GM21367 (cell line): ENCODE measurements around the gene MTHFR.
"Not testable (repeated sequence)": the region's sequence is repeated elsewhere in the genome, so short reads cannot be mapped to it uniquely, and the experiment has no call there.

Source experiments
- ATAC-seq: cut with Tn5 transposase; IDR thresholded peaks from one replicate; pipeline ENCODE4 v1.9.1; 2021; ENCODE audit not compliant: unreplicated experiment

Gene MTHFR

DNA sequence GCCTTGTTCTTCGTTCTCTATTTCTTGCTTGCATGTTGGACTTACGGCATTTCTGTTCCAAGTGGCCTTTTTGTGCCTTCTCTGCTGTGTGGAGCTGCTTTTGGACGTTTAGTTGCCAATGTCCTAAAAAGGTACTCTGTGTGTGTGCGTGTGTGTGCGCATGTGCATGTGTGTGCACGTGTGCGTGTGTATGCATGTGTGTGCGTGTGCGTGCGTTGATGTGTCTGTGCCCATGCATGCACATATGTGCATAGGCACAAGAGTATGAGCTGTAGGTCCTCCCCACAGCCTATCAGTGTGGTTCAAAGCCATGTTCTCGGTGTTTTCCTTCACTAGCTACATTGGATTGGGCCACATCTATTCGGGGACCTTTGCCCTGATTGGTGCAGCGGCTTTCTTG is 28.1 kb upstream of the MTHFR start:
- no peak for ATAC-seq

DNA sequence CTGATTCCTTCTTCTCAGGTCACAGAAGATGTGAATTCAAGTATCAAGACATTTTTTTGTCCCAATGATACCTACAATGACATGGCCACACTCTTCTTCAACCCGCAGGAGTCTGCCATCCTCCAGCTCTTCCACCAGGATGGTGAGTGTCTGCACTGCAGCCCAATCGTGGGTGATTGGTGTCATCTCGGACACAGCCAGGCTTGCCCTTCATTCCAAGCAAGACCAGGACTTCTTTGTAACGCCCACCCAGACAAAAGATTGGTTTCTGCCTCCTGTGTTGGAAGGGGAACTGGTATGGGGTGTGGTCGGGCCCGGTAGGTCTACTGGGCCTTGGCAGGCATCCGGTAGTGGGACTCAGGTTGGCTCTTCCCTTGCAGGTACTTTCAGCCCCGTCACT is 27.7 kb upstream of the MTHFR start:
- no peak for ATAC-seq

DNA sequence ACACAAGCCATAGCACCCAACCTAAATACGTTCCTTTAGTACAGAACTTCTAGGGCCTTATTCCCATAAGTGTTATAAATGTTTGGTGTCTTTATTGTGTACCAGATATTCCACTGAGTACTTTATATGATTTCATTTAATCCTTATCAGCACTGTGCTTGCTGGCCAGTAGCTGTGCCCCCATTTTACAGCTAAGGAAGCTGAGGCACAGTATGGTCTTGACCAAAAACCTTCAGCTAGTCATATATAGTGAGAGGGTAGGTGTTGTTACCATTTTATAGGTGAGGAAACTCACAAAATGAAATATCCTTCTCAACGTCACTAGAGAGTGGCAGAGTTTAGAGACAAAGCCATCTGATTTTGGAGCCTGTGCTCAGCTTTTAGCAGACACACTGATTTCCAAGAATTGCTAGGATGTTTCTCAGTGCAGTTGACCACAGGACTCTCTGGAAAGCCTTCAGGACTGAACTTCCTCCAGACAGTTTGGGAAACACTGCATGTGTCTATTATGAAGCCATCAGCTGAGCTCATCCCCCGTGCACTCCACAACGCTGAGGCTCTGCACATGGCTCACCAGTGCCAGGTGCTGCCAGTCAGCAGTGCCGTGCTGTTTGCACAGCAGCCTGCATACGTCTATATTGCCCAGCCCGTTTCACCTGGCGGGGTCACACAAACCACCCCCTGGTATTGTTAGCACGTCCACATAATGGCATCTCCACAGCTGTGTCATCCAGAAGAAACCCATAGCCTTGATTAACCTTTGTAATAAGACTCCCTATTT is 26.4 kb upstream of the MTHFR start:
- no peak for ATAC-seq

DNA sequence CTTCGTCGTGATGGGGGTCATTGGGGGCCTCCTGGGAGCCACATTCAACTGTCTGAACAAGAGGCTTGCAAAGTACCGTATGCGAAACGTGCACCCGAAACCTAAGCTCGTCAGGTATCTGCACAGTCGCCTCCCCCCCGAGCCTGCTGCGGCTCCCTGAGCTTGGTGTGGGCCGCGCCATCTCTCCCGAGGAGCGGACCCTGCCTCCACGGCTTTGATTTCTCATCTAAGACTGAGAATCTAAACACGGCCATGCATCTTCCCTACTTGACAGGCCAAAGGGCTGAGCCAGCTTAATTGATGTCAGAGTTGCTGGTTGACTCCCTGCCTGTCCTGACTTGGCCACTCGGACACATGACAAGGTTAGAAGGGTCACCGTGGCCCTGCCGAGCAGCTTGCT is 22.7 kb upstream of the MTHFR start:
- no peak for ATAC-seq

DNA sequence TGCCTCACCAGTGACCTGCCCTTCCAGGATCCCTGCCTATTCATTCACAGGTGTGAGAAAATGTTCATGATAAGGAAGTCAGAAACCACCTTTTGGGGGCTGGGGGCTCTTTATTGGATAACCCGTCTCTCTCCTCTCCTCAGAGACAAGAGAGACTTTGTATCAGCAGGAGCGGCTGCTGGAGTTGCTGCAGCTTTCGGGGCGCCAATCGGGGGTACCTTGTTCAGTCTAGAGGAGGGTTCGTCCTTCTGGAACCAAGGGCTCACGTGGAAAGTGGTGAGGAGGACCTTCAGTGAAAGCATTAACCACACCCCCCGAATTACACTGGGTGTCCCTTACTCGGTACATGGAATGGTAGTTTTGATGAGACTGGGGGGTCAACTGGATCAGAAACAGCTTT is 21.2 kb upstream of the MTHFR start:
- no peak for ATAC-seq

DNA sequence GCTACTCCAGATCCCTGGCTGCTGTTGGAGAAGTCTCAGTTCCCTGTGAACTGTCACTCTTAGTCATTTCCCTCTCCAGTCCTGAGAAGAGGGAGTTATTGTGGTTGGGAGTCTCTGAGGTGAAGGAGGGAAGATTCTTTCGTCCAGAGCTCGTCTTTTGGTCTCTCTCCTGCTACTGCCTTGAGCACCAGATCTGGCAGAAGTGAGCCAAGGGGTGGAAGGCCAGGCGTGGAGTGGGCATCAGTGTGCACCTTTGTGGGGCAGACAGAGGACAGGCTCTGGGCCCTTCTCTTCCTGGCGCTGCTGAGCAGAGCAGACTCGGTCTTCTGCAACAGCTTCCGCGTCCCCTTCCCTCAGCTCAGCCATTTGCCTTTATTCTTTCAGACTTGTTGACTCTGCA is 19.4 kb upstream of the MTHFR start:
- no peak for ATAC-seq

DNA sequence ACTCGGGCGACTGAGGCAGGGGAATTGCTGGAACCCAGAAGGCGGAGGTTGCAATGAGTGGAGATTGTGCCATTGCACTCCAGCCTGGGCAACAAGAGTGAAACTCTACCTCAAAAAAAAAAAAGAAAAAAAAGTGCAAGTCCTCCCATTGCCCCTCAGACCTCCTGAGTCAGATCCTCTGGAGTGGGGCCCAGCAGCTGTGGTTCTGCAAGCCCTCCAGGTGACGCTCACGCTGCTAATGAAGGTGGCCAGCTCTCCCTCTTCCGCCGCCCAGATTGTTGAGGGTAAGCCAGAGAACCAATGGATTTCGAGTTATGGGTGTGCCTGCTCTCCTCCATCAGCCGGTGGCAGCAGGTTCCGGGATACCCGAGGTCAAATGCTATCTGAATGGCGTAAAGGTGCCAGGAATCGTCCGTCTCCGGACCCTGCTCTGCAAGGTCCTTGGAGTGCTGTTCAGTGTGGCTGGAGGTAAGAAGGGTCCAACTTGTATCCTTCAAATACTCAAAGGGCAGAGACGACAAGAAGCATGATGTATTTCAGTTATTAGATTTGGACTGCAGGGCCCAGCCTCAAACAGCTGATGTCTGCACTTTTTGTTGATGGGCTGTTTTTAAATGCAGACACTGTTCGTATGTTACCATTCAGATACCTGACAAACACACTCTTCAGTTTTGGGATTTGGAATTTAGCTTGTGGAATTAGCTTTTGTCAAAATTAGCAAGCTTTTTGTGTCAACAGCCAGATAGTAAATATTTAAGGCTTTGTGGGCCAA is 17.8 kb upstream of the MTHFR start:
- ATAC-seq = no peak

DNA sequence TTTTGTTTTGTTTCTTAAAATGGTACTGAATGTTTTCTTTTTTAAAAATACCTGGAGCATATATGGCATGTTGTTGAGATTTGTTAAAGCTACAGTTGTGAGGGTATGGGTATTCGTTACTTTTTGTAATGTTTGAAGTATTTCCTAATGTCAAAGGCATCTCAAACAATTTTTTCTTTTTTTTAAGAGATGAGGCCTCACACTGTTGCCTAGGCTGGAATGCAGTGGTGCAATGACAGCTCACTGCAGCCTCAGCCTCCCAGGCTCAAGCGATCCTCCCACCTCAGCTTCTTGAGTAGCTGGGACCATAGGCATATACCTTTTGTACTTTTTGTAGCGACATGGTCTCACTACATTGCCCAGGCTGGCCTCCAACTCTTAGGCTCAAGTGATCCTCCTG is 16.3 kb upstream of the MTHFR start:
- ATAC-seq = no peak

DNA sequence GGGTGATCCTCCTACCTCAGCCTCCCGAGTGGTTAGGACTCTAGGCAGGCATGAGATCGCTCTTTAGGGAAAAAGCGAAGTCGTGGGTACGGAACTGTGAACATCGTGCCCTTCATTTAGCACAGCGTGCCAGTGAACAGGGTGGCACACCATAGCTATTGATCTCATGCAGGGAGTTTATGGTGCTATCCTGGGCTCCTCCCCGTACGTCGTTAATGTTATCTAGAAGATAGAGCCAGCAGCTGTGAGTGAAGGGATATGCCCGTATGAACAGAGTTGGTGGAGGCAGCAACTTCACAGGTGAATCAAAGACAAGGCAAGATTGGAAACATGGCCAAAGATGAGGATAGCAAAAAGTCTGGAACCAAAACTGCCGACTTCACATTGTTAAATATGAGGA is 11.4 kb upstream of the MTHFR start:
- no peak for ATAC-seq

DNA sequence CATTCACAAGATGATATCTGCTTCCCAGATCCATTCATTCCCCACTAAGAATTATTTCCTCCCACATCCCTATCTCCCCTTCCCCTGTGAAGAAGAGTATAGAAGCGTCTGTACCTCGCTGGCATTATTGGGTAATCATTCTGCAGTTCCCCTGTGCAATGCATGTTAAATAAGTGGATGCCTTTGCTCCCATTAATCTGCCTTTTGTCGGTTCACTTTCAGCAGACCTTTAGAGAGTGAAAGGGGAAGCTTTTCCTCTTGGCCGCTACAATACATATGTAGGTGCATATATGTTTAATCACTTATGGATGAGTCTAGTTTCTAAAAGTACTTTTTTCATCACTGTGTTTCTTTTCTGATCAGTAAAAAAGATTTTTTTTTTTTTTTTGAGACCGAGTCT is 7.3 kb upstream of the MTHFR start:
- ATAC-seq = no peak

DNA sequence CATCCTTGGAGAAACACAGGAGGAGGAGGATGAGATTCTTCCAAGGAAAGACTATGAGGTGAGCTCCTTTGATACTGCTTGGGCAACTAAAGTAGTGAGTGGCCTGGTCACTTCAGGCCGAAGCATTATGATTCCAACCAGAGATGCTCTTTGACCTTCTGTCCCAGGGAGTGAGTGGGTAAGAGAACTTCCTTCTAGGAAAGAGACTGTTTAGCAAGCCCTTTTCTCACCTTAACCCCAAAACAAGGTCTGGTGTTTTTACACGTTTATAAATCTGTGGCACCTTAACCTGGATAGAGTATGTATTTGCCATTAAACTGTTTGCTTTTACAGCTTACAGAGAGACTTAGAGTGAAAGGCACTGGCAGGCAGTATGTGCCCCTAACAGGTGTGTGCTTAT is 1.4 kb upstream of the MTHFR start:
- ATAC-seq = no peak

DNA sequence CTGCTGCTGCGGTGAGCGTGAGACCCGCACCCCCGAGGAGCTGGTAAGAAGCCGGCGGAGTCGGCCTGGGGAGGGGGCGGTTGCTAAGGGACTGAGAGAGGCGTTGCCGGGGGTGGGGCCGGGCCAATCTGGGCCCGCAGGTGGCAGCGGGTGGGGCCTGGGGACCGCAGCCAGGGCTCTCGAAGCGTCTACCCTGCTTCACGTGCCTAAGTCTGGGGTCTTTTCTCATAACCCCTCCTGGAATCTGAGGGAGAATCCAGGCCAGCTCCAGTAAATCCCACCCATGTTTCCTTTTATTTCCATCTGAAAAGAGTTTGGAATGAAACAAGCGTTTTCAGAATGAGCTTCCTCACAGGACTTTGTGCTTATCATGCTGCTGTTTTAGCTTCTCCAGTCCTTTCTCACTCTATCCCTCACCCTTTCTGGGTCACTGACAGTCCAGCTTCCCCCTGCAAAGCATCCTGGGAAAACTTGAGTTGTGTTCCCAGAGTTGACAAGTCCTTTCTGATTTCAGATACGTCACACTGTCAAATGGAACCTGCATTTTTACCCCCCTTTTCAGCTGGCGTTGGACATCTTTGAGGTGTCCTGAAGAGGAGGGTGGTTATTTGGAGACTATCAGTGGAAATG is 658 bp upstream of the MTHFR start:
- ATAC-seq = peak; percentile 32

DNA sequence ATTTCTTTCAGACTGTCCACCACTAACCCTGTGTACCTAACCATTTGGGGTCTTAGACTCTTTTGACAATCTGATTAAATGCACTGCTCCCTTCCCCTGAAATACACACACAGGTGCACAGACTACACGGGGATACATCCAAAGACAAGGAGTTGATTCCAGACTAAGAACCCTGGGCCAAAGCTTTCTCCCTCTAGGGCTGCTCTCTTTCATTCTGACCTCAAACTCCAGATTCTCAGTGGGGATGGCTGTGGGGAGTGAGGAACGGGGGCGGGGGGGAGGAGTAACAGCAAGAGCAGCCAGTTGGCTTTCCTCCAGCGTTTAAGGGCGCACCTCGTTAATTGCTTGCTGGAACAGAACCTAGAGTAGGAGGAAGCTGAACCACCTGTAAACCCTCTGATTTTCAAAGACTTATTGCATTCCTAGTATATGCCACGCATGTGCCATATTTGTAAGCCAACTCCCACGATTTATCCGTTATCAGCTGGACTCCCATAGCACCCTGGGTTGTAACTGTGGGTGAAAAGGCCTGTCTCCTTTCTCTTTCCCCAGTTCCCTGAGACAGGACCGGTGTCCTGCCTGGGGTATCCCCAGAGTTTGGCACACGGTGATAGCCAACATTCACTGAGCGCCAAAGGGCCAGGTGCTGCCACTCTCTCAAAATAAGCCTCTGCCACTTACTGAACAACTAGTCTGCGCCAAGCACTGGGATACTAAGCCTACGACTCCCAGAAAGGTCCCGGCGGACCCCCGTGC is 920 bp downstream of the MTHFR start:
- ATAC-seq = no peak

DNA sequence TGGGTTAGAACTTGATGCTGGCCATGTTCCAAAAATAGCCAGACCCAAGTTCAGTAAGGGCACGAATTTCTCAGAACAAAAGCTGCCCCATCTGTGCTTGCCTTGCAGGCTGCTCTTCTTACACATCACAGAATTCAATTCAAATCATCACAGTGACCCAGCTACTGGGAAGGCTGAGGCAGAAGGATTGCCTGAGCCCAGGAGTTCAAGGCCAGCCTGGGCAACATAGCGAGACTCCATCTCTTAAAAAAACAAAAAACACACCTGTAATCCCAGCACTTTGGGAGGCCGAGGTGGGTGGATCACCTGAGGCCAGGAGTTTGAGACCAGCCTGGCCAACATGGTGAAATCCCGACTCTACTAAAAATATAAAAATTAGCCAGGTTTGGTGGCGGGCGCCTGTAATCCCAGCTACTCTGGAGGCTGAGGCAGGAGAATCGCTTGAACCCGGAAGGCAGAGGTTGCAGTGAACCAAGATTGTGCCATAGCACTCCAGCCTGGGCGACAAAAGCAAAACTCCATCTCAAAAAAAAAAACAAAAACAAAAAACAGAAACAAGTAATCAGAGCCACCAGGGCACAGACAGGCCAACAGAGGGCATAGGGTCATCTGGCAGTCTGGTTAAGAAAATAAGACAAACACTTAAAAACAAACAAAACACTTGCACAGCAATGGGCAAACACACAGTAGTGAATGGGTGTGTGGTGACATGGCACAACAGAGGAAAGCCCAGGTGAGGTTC is 1.7 kb downstream of the MTHFR start:
- not testable (repeated sequence) for ATAC-seq

DNA sequence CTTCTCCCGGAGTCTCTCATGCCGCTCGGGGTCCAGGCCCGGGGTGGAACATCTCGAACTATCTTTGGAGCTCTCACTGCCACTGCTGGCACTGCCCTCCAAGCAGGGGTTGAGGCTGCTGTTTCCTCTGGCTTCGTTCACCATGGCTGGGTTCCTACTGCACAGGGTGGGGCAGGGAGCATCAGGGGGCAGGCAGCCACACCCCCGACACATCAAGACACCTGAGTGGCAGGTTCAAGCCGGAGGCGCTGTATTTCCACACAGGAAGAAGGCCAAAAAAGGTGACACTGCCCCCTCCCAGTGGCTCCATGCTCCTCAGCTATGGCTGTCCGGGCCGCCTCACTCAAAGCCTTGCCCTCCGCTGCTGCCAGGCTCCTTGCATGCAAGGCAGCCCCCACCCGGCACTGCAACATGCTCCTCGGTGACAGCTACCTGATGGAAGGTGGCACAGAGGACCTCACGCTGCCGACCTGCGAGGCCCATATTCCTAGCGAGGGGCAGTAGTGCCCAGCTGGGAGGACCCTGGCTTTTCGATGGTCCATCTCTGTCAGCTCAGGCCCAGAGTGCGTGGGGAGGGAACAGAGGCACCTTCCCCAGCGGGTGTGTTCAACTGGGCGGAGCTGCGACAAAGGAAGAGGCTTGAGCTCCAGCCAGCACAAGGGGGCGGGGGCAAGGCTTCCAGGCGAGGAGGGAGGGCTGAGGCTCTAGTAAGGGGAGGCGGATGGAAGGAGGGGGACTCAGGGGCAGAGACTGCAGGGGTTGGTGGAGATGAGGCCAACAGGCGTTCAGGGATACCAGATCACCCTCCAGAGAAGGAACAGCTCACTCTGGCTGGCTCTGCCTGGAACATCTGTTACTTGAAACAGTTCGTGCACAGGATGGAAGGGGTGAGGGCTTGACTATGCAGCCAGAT is 2.5 kb downstream of the MTHFR start:
- peak; percentile 22 for ATAC-seq

DNA sequence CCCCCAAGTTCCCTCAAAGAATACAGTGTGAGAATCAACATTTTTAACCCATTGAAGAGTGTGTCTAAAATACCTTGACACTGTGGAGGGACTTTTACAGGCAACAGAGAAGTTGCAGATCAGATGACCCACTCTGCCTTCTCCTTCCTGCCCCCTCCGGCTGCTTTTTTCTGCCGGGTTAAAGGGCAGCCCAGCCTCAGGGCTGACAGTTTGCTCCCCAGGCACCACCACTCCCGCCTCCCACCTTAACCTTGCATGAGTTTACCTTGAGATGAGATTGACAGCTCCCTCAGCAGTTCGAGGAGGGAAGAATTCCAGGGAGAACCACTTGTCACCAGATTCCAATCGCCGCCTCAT is 3.2 kb downstream of the MTHFR start:
- no peak for ATAC-seq

DNA sequence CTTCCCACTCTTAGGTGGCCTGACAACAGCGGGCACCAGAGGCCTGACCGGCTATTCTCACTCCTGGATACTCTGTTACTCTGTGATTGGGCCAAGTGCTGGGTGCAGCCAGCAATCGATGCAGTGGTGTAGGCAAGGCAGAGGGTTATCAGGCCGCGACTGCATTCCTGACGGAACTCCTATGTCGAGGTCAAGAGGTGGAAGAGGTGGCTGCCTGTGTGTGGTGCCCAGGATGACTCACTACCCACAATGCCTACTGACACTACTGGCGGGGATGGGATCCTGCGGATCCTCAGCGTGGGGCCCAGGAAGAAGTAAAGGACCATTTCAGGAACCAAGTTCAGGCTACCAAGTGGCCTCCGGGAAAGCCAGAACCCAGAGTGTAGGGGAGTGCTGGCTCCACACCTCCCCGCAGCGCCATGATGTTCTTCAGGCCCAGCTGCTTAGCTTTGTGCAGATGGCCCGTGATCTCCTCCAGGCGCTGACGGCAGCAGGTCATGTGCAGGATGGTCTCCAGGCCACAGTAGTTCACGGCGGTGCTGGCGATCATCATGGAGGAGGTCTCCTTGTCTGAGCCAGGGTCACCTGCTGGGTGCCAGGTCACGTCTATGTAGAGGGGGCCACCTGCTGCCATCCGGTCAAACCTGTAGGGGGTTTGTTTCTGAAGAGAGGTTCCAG is 4.9 kb downstream of the MTHFR start:
- no peak for ATAC-seq

DNA sequence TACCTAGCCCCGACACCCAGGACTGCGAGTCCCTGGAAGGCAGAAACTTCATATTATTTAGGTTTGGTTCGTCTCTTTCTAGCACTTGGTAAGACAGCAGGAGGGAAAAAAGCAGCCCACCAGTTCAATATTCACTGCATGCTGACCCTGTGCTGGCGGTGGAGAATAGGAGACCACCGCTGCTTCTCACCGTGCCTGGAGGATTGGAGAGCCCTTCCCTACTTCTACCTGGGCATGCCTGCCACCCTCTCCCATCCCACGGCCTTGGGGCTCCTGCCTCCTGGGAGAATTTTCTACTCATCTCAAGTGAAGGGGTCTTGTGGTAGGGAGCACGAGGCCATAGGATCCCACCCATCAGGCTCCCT is 5.4 kb downstream of the MTHFR start:
- ATAC-seq = no peak

DNA sequence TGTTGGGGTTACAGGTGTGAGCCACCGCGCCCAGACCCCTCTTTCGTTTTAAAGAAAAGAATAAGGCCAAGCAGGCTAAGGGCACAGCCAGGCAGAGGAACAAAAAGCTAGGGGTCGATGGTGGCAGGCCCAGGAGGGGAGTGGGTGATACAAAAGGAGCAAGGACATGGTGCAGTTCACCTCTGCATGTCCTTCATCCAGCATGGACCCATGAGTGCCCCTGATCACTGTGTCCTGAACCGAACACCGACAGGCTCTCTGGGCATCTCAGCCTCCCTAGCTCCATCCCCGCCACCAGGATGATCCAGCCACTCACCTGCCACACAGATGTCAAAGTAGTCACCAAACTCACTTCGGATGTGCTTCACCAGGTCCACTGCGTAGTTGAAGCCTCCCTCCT is 5.9 kb downstream of the MTHFR start:
- no peak for ATAC-seq
